Transverse colon (tissue), 3 donors: Measurements from ENCODE around the gene CNPY2.

Experiments
- CTCF ChIP-seq, 5 experiments: fragments of 200-600 bp in 3 of 5; fragments of 450-650 bp in 2 of 5; sonication (generic) in 3 of 5; IDR thresholded peaks; 1 replicate in 2 of 5; 2 replicates in 3 of 5; pipeline ENCODE4 v1.5.1; 2016 to 2017; ENCODE audit warnings: antibody characterized with exemption in 5 of 5, inconsistent platforms in 3 of 5, mild to moderate bottlenecking in 2 of 5, moderate library complexity in 1 of 5
- POLR2A ChIP-seq: fragments of 450-650 bp; IDR thresholded peaks from one replicate; pipeline ENCODE4 v1.6.1; 2016; ENCODE audit warnings: antibody characterized with exemption, mild to moderate bottlenecking, moderate library complexity

DNA sequence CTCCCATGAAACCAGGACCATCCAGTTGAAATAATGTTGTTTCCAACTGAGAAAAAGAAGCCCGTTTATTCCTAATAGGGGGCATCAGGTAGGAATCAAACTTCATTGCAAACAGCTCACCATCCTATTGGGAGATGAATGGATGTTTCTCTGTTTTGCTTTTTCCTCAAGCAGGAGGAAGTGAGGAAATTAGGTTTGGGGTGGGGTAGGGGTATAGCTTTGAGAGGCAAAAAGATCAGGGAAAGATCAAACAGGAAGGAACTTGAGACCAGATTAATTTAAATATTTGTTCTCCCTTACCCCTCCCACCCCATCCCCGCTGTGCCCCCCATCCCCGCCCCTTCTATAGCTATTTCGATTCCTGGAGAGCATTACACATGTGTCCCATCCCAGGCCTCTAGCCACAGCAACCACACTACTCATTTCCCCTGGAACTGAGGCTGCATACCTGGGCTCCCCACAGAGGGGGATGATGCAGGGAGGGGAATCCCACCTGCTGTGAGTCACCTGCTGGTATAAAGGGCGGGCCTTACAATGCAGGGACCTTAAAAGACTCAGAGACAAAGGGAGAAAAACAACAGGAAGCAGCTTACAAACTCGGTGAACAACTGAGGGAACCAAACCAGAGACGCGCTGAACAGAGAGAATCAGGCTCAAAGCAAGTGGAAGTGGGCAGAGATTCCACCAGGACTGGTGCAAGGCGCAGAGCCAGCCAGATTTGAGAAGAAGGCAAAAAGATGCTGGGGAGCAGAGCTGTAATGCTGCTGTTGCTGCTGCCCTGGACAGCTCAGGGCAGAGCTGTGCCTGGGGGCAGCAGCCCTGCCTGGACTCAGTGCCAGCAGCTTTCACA lies 22.7 kb upstream of the CNPY2 start, which contains the start of gene IL23A:
- TF ChIP-seq CTCF (IDR thresholded peaks at IDR 0.05) = no peak
- TF ChIP-seq POLR2A = no peak
